ENCODE measurements around the gene ELL.

DNA sequence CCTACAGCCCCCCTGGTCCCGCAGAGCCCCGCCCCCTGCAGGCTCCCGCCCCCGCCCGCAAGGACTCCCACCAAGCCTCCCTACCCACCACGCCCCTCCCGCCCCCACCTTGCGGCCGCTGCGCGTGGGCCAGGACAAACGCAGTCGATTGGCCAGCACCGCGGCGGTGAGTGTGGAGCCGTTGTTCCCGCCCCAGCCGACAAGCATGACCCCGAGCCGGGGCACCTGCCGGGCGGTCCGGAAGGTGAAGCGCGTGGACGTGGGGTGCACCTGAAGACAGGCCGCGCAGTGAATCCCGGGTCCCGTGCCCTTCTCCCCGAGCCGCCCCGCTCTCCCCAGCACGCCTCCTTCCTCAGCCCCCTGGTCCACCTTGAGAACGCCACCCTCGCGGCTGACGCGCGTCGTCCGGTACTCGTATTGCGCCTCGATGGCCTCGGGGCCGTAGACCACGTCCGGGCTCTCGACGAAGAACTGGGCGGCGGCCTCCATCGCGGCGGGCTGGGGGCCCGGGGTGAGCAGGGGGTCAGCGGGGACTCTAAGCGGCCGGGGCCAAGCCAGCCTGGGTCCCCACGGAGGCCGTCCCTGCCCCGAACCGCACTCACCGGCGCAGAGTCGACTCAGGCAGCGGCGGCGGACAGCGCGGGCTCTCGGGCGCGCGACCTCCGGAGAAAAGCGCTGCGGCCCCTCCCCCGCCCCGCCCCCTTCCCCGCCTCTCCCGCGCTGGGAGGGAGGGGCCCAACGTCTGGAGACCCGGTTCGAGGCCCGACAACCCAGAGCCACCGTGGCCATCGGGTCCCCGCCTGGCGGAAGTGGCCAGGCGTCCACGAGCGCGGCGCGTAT, 84.2 kb downstream of the ELL start, which contains the start of gene ISYNA1:
- TF ChIP-seq OSR1 (CRISPR knock-in tag; IDR thresholded peaks at IDR 0.05) (no peak), TCF4 (CRISPR knock-in tag; IDR thresholded peaks at IDR 0.05; ENCODE audit: borderline replicate concordance) (no peak), RARB (CRISPR knock-in tag; IDR thresholded peaks at IDR 0.05) (no peak), BACH2 (CRISPR knock-in tag; IDR thresholded peaks at IDR 0.05; ENCODE audit: borderline replicate concordance) (no peak), ZFP30 (CRISPR knock-in tag; IDR thresholded peaks at IDR 0.05) (no peak)

All from SK-N-SH treated with all-trans-retinoic acid at 6 μM for 48 hours (cell line).